ENCODE data around the gene CADM1. TPM values are rescaled to one million over a fixed set of nuclear protein-coding genes. Genes with fewer than 3 reads are reported as not detected.

CADM1 gene
- total and polyA plus RNA-seq, 9 of the 15 experiments (the other 6 are each of a cell fraction or from before 2014, with no cell fraction given), result 0.42 TPM; not detected in 8

DNA sequence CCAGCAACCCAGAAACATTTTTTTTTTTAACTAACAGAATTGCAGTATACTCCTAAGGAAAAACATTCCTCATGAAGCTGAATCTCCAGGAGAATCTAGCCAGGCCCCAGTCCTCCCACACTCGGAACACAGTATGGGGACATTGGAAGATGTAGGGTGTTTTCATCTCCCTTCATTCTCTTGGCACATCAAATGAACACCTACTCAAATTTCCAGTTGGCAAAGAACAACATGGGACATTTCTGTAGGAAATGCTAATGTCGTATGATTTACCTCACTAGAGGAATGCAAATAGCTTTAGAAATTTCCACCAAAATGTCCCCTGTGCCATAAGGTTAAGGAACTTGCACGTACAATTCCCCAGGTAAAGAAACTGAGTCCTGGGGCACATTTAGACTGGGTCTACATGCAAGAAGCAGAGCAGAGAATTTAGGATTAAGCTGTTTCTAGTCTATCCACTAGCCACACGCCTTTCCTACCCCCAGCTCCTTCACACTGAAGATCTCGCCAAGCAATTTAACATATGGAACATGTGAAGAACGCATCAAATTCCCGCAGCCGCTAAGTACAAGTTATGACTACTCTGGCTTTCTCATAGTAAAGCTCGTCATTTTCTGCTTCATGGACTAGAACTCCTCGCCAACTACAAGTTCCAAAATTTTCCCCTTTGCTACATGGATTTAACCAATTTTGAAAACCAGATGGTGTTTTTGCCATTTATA, 2.9 kb upstream of the CADM1 start:
- POLR2A ChIA-PET, result interaction anchor here (0.6 kb wide), 1 partner anchor 10 kb away, joined by 3 read pairs; no protein-coding TSS in a partner anchor
- H3K4me1 ChIP-seq (replicated peaks in 1 of 2; ENCODE audit: control insufficient read depth in 2 of 2, insufficient read depth in 2 of 2, low read length in 2 of 2), result peaks cover 0 to 9% of the 10 kb centered on the region in 2 experiments; a peak in 2 of 5 replicates
- no peak overlapping the region for H3K4me3 ChIP-seq
- H3K9me3 ChIP-seq (replicated peaks; ENCODE audit: control insufficient read depth, insufficient read depth, low read depth, low read length), result no peaks in the 10 kb centered on the region
- H3K4me2 ChIP-seq (ENCODE audit: insufficient read depth, low read length), result no peak overlapping the region
- no peaks in the 10 kb centered on the region for H3K79me2 ChIP-seq (ENCODE audit: control insufficient read depth, insufficient read depth, low read length)
- H3K9me1 ChIP-seq (ENCODE audit: control insufficient read depth, insufficient read depth, low read length), result no peaks in the 10 kb centered on the region
- peaks cover 0 to 5% of the 10 kb centered on the region in 2 experiments; a peak in 1 of 5 replicates for H3K27me3 ChIP-seq (ENCODE audit: control insufficient read depth in 2 of 2, insufficient read depth in 2 of 2, low read length in 2 of 2)
- WGBS (ENCODE audit: insufficient coverage, low coverage, missing lambda C conversion rate), result 2% methylated on average over 10 of the region's 10 CpGs
- in situ Hi-C loops (cut with MboI) (no loop called here), intact Hi-C loops (cut with micrococcal nuclease) (no loop called here)
- no peak overlapping the region for H3K9ac ChIP-seq (ENCODE audit: insufficient read depth in 1 of 2, low read depth in 2 of 2, low read length in 2 of 2)
- no TSS peak for BruUV-seq (replicated peaks)
- DNase-seq (ENCODE audit: extremely low read depth in 1 of 4, low spot score in 3 of 4), result no peak
- CTCF ChIA-PET (ENCODE audit: low intra/inter-chr PET ratio), result no interaction called here
- no peak for TF ChIP-seq ELF1 (tag; IDR thresholded peaks at IDR 0.05)
- TF ChIP-seq, protein P1, sequence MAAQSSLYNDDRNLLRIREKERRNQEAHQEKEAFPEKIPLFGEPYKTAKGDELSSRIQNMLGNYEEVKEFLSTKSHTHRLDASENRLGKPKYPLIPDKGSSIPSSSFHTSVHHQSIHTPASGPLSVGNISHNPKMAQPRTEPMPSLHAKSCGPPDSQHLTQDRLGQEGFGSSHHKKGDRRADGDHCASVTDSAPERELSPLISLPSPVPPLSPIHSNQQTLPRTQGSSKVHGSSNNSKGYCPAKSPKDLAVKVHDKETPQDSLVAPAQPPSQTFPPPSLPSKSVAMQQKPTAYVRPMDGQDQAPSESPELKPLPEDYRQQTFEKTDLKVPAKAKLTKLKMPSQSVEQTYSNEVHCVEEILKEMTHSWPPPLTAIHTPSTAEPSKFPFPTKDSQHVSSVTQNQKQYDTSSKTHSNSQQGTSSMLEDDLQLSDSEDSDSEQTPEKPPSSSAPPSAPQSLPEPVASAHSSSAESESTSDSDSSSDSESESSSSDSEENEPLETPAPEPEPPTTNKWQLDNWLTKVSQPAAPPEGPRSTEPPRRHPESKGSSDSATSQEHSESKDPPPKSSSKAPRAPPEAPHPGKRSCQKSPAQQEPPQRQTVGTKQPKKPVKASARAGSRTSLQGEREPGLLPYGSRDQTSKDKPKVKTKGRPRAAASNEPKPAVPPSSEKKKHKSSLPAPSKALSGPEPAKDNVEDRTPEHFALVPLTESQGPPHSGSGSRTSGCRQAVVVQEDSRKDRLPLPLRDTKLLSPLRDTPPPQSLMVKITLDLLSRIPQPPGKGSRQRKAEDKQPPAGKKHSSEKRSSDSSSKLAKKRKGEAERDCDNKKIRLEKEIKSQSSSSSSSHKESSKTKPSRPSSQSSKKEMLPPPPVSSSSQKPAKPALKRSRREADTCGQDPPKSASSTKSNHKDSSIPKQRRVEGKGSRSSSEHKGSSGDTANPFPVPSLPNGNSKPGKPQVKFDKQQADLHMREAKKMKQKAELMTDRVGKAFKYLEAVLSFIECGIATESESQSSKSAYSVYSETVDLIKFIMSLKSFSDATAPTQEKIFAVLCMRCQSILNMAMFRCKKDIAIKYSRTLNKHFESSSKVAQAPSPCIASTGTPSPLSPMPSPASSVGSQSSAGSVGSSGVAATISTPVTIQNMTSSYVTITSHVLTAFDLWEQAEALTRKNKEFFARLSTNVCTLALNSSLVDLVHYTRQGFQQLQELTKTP (IDR thresholded peaks at IDR 0.05; ENCODE audit: low read depth in 1 of 2, partially characterized antibody in 2 of 2), result no peak
- TF ChIP-seq, protein P2, sequence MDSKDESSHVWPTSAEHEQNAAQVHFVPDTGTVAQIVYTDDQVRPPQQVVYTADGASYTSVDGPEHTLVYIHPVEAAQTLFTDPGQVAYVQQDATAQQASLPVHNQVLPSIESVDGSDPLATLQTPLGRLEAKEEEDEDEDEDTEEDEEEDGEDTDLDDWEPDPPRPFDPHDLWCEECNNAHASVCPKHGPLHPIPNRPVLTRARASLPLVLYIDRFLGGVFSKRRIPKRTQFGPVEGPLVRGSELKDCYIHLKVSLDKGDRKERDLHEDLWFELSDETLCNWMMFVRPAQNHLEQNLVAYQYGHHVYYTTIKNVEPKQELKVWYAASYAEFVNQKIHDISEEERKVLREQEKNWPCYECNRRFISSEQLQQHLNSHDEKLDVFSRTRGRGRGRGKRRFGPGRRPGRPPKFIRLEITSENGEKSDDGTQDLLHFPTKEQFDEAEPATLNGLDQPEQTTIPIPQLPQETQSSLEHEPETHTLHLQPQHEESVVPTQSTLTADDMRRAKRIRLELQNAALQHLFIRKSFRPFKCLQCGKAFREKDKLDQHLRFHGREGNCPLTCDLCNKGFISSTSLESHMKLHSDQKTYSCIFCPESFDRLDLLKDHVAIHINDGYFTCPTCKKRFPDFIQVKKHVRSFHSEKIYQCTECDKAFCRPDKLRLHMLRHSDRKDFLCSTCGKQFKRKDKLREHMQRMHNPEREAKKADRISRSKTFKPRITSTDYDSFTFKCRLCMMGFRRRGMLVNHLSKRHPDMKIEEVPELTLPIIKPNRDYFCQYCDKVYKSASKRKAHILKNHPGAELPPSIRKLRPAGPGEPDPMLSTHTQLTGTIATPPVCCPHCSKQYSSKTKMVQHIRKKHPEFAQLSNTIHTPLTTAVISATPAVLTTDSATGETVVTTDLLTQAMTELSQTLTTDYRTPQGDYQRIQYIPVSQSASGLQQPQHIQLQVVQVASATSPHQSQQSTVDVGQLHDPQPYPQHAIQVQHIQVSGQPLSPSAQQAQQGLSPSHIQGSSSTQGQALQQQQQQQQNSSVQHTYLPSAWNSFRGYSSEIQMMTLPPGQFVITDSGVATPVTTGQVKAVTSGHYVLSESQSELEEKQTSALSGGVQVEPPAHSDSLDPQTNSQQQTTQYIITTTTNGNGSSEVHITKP (IDR thresholded peaks at IDR 0.05; ENCODE audit: partially characterized antibody), result no peak
- TF ChIP-seq ZNF263 (CRISPR knock-in tag; IDR thresholded peaks at IDR 0.05; ENCODE audit: borderline replicate concordance), result no peak
- no peak for TF ChIP-seq HLTF (IDR thresholded peaks at IDR 0.05)
- TF ChIP-seq TRIM24 (IDR thresholded peaks at IDR 0.05), result no peak
- no peak overlapping the region for H3K27ac ChIP-seq (ENCODE audit: extremely low read depth, low read depth, low read length)
- H3K36me3 ChIP-seq (ENCODE audit: control insufficient read depth, insufficient read depth, low read length), result no peaks in the 10 kb centered on the region
- no peak for ATAC-seq
- FAIRE-seq, result no peak
- no peaks in the 10 kb centered on the region for H4K20me1 ChIP-seq (replicated peaks; ENCODE audit: control insufficient read depth, insufficient read depth, low read length)
- no peak overlapping the region for H2AFZ ChIP-seq (ENCODE audit: low read depth, low read length)

Measured in K562 (cell line).